NB4 (cell line): ENCODE data around the gene WDR86.

Experiments used
- DNase-seq: peaks from one replicate; pipeline ENCODE4 v3.0.0; 2010; ENCODE audit warnings: low read depth
- H3K4me3 ChIP-seq: one replicate; pipeline ENCODE4 v1.5.1; 2011; ENCODE audit warnings: mild to moderate bottlenecking, low read depth, low read length, moderate library complexity
- MYC ChIP-seq: IDR thresholded peaks from 2 replicates; pipeline ENCODE4 v1.6.1; 2011; ENCODE audit warnings: low read depth, low read length
- POLR2A ChIP-seq: IDR thresholded peaks from 2 replicates; pipeline ENCODE4 v1.6.1; 2011; ENCODE audit warnings: mild to moderate bottlenecking; ENCODE audit not compliant: insufficient read length; ENCODE audit errors: extremely low read depth
- TF ChIP-seq, protein P1 (sequence below): IDR thresholded peaks from 2 replicates; pipeline ENCODE4 v1.6.1; 2011; ENCODE audit warnings: low read depth, low read length
- TF ChIP-seq, protein P2 (sequence below): IDR thresholded peaks from one replicate; pipeline ENCODE4 v1.5.1; 2012; ENCODE audit warnings: low read depth, low read length

Gene WDR86

DNA sequence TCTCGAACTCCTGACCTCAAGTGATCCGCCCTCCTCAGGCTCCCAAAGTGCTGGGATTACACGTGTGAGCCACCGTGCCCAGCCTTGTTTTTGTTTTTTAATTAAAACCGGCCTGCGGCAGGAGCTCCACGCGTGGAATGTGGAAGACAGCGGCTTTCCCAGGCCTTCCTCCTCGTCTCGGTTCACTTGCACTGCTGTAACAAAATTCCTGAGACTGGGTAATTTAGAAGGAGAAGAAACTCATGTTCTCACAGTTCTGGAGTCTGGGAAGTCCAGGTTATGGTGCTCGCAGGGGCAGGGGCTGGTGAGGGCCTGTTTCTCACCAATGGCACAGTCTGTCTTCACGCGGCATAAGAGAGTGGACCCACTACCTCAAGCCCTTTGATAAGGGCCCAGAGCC, 44.5 kb upstream of the WDR86 start:
- DNase-seq = no peak
- H3K4me3 ChIP-seq = no peak overlapping the region
- TF ChIP-seq POLR2A (no peak), MYC (no peak)
- TF ChIP-seq, protein P1, sequence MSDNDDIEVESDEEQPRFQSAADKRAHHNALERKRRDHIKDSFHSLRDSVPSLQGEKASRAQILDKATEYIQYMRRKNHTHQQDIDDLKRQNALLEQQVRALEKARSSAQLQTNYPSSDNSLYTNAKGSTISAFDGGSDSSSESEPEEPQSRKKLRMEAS = no peak
- TF ChIP-seq, protein P2, sequence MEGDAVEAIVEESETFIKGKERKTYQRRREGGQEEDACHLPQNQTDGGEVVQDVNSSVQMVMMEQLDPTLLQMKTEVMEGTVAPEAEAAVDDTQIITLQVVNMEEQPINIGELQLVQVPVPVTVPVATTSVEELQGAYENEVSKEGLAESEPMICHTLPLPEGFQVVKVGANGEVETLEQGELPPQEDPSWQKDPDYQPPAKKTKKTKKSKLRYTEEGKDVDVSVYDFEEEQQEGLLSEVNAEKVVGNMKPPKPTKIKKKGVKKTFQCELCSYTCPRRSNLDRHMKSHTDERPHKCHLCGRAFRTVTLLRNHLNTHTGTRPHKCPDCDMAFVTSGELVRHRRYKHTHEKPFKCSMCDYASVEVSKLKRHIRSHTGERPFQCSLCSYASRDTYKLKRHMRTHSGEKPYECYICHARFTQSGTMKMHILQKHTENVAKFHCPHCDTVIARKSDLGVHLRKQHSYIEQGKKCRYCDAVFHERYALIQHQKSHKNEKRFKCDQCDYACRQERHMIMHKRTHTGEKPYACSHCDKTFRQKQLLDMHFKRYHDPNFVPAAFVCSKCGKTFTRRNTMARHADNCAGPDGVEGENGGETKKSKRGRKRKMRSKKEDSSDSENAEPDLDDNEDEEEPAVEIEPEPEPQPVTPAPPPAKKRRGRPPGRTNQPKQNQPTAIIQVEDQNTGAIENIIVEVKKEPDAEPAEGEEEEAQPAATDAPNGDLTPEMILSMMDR = no peak

DNA sequence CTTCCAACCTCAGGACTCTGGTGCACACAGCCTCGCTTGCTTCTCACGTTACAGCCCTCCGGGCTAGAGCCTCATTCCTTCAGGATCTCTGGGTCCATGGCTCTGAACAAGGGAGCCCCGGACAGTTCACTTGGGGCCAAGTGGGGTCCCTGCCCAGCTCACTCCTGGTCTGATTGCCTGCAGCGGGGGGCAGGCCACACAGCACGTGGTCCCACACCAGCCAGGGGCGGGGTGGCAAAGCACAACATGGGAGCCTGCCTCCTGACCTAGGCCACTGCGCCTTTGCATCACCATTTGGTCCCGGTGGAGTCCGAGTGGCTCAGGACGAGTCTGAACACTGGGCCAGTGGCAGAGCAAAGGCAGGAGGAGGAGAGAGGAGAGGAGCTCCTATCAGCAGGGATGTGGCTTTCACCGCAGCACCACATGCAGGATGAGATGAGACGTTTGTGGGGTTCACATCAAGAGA, 43.5 kb upstream of the WDR86 start:
- no peak overlapping the region for H3K4me3 ChIP-seq
- DNase-seq = no peak
- TF ChIP-seq, protein P2 = no peak
- TF ChIP-seq POLR2A = no peak
- TF ChIP-seq, protein P1 = no peak
- no peak for TF ChIP-seq MYC

DNA sequence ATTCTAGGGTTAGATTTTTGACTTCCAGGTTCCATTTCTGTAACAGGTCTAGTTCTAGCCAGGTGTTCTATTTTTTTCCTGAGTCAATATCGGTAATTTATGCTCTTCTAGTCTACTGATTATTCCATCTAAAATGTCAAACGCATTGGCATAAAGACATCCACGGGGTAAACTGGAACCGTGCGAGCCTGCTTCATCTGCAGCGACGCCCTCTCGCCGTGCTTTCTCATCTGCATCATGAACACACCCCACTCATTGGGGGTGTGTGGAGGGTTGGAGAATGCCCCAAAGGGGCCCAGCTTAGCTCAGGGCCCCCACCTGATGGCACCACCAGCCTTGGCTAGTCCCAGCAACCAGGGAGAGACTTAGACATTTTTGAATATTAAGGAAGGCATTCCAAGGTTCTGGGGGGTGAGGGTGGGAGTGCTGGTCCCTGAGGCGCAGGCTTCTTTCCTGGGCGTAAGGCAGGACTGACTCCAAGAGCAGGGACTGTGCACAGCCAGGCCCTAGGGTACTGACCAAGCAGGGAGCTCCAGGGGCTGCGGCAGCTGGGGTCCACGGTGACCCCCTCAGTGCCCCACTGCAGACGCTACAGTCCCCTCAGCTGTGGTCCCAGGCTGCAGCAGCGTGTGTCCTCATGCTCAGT, 43.0 kb upstream of the WDR86 start:
- no peak for DNase-seq
- no peak for TF ChIP-seq MYC
- TF ChIP-seq, protein P1 = no peak
- no peak for TF ChIP-seq POLR2A
- TF ChIP-seq, protein P2 = no peak
- no peak overlapping the region for H3K4me3 ChIP-seq

DNA sequence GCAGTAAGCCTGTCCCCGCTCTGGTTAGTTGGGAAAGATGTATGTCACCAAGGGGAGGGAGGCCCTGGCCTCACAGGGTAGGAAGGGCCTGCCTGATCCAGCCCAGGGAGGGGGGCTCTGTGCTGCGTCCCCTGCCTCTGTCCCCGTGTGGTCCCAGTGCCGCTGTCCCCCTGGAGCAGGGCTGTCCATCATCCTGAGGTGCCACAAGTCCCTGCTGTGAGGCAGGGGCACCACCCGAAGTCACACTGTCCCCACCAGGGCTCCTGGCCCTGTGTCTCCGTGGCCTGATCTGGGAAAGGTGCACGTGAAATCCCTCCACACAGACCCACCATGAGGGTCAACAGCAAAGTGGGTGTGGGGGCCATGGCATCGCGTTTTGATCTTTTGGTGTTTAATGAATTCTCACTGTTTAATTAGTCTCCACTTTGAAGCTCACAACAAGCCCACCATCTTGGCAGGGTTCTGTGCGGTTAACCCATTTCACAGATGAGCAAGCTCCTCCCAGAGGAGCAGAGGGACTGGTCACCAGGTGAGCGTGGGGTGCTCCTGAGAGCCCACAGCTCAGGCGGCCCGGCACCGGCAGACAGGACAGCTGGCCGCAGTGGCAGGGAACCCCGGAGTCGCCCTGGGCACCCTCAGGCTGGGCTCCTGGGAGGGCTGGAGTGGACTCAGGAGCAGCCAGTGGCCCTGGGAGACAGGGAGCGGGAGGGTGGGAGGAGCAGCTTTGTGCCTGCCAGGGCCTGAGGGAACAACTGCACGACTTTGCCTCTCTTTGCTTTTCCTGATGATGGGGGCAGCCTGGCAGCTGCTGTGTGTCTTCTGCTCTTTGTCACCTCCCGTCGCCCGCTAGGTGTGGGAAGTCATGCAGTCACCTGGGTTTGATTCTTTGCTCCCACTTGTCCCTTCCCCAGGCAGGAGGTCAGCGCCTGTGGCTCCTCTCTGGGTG, 42.1 kb upstream of the WDR86 start:
- TF ChIP-seq POLR2A (no peak), MYC (no peak)
- TF ChIP-seq, protein P1 = no peak
- TF ChIP-seq, protein P2 = no peak
- no peak for DNase-seq
- no peak overlapping the region for H3K4me3 ChIP-seq

DNA sequence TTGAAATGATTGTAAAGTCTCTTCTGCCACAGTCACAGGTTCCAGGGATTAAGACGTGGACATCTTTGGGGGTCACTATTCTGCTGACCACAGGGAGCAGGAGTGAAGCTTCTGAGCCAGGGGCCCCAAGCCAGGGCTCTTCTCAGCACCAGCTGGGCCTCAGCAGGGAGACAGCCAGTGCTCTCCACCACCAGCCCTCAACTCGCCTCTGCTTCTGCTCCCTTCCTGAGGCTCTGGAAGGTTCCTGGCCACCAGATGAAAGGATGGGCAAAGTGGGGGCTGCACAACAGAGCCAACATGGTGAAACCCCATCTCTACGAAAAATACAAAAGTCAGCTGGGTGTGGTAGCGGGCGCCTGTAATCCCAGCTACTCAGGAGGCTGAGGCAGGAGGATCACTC, 41.3 kb upstream of the WDR86 start:
- no peak overlapping the region for H3K4me3 ChIP-seq
- DNase-seq = no peak
- TF ChIP-seq, protein P2 = no peak
- TF ChIP-seq, protein P1 = no peak
- TF ChIP-seq POLR2A (no peak), MYC (no peak)
